Astrocyte of the cerebellum (primary cell): ENCODE measurements around the gene KANK3.
"Not testable (repeated sequence)": the region's sequence is repeated elsewhere in the genome, so short reads cannot be mapped to it uniquely, and the experiment has no call there.

ENCODE experiments used
- DNase-seq: peaks from one replicate; pipeline ENCODE4 v3.0.0-alpha.2; 2011; ENCODE audit warnings: low read depth
- H3K4me3 ChIP-seq: 2 replicates; pipeline ENCODE4 v1.5.1; 2011; ENCODE audit warnings: mild to moderate bottlenecking, low read depth, low read length, moderate library complexity
- CTCF ChIP-seq: IDR thresholded peaks from 2 replicates; pipeline ENCODE4 v1.5.1; 2012; ENCODE audit warnings: low read length, low read depth, moderate library complexity, mild to moderate bottlenecking; ENCODE audit errors: missing control alignments
- in situ Hi-C: cut with HindIII; loops from 2 replicates; pipeline ENCODE4 v1.10.0; 2017; ENCODE audit warnings: low sequenced_read_pairs

The KANK3 gene

GRCh38 chr19:8304841-8305621 is 38.0 kb downstream of the KANK3 start:
- in situ Hi-C loops = no loop called here
- no peak overlapping the region for H3K4me3 ChIP-seq
- no peak for DNase-seq
- TF ChIP-seq CTCF = no peak

GRCh38 chr19:8302734-8303133 is 40.3 kb downstream of the KANK3 start:
- in situ Hi-C loops = no loop called here
- no peak for DNase-seq
- H3K4me3 ChIP-seq = no peak overlapping the region
- no peak for TF ChIP-seq CTCF

- in situ Hi-C loops = no loop called here
- DNase-seq = no peak
- no peak for TF ChIP-seq CTCF
Observed at GRCh38 chr19:8302357-8302691, 40.7 kb downstream of the KANK3 start.

GRCh38 chr19:8291337-8291736 is 51.7 kb downstream of the KANK3 start:
- H3K4me3 ChIP-seq, in situ Hi-C loops, DNase-seq: not testable (repeated sequence)

More at GRCh38 chr19:8302357-8302691, 40.7 kb downstream of the KANK3 start:
- H3K4me3 ChIP-seq = no peak overlapping the region

GRCh38 chr19:8276508-8276907 is 66.6 kb downstream of the KANK3 start:
- DNase-seq, H3K4me3 ChIP-seq, in situ Hi-C loops: not testable (repeated sequence)
